CD4-positive, CD25-positive, alpha-beta regulatory T cell (primary cell): ENCODE results near the gene PSMA1. TPM values are rescaled to one million over a fixed set of nuclear protein-coding genes. Genes with fewer than 3 reads are reported as not detected.
A peak's percentile ranks its signal among the peaks of the same experiment; 100 is the strongest.

ENCODE experiments used
- ATAC-seq, 2 donors: fragments of 150-1000 bp; cut with Tn5 transposase; one replicate each; pipeline ENCODE4 v1.10.0; 2021; ENCODE audit warnings: low read depth in 2 of 2, moderate number of reproducible peaks in 2 of 2, moderate library complexity in 1 of 2
- DNase-seq, 3 donors: peaks; one replicate each; pipeline versions ENCODE4 v3.0.0 to v3.0.0-alpha.2; 2012 to 2022; ENCODE audit warnings: mixed read lengths in 1 of 3
- H3K27ac ChIP-seq: one replicate; pipeline ENCODE4 v1.7.0; 2013; ENCODE audit warnings: mild to moderate bottlenecking, low read length; ENCODE audit not compliant: insufficient read depth, poor library complexity, severe bottlenecking
- H3K27me3 ChIP-seq: one replicate; pipeline ENCODE4 v1.7.0; 2013; ENCODE audit warnings: low read length; ENCODE audit not compliant: control insufficient read depth, insufficient read depth
- H3K36me3 ChIP-seq: one replicate; pipeline ENCODE4 v1.7.0; 2013; ENCODE audit warnings: mild to moderate bottlenecking, low read length, moderate library complexity; ENCODE audit not compliant: control insufficient read depth, insufficient read depth
- H3K4me1 ChIP-seq: 2 replicates; pipeline ENCODE4 v1.7.0; 2013; ENCODE audit warnings: mild to moderate bottlenecking, low read length; ENCODE audit not compliant: insufficient read depth, control insufficient read depth, poor library complexity, severe bottlenecking
- H3K4me3 ChIP-seq: one replicate; pipeline ENCODE4 v1.7.0; 2013; ENCODE audit warnings: low read depth, mild to moderate bottlenecking, low read length, moderate library complexity
- H3K9me3 ChIP-seq, 2 experiments: 1 replicate in 1 of 2; 2 replicates in 1 of 2; pipeline ENCODE4 v1.7.0; 2013; ENCODE audit warnings: low read length in 2 of 2, mild to moderate bottlenecking in 1 of 2, moderate library complexity in 1 of 2; ENCODE audit not compliant: control insufficient read depth in 2 of 2
- H3K27ac Mint-ChIP-seq, 3 donors: one replicate each; pipeline ENCODE4 v1.8.0; 2020 to 2022; ENCODE audit warnings: mild to moderate bottlenecking in 3 of 3, mixed read lengths in 3 of 3, moderate library complexity in 2 of 3
- H3K27me3 Mint-ChIP-seq: one replicate; pipeline ENCODE4 v1.8.0; 2022; ENCODE audit warnings: mild to moderate bottlenecking, mixed read lengths
- H3K36me3 Mint-ChIP-seq: one replicate; pipeline ENCODE4 v1.8.0; 2020; ENCODE audit warnings: mixed read lengths
- H3K4me1 Mint-ChIP-seq, 4 donors: one replicate each; pipeline ENCODE4 v1.8.0; 2020 to 2022; ENCODE audit warnings: mixed read lengths in 4 of 4, mild to moderate bottlenecking in 1 of 4
- H3K4me3 Mint-ChIP-seq, 4 donors: one replicate each; pipeline ENCODE4 v1.8.0; 2020 to 2022; ENCODE audit warnings: mild to moderate bottlenecking in 4 of 4, mixed read lengths in 4 of 4, moderate library complexity in 3 of 4
- H3K9me3 Mint-ChIP-seq, 7 donors: one replicate each; pipeline ENCODE4 v1.8.0; 2020 to 2022; ENCODE audit warnings: mixed read lengths in 7 of 7, mild to moderate bottlenecking in 3 of 7, moderate library complexity in 2 of 7
- polyA plus RNA-seq, 4 donors: library from polyadenylated mRNA; unstranded; fragments of 300-500 nt; fragmentation: Illumina TruSeq; gene quantifications; one replicate each; pipeline ENCODE4 v1.2.3, GENCODE V29; 2021
- total RNA-seq: library from RNA; stranded (reverse); gene quantifications from one replicate; pipeline ENCODE4 v1.2.3, GENCODE V29; 2022

The PSMA1 gene
- total and polyA plus RNA-seq, 5 donors from 2014 or later: 163 to 224 (median 190) TPM

DNA sequence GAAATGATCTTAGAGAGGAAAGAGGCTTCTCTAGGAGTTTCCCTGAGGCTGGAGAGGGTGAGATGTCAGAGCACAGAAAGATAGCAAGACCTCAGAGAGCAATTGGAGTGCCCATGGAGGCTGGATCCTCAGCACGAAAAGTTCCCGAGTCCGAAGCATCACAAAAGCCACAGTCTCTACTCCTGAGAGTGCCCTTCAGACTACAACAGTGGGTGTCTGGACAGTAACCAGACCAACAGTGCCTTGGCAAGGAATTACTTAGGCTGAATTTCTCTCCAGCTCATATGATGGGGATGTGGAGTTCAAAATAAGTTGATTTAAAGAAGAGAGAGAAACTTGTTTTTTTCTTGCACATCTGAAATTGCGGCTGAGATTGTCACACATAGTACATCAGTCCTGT lies 31.9 kb upstream of the PSMA1 start:
- no peaks in the 10 kb centered on the region for H3K36me3 ChIP-seq
- no peaks in the 10 kb centered on the region for H3K27me3 Mint-ChIP-seq
- H3K4me1 Mint-ChIP-seq: peaks cover 22 to 51% (median 29%) of the 10 kb centered on the region in 4 donors
- peaks cover 23% of the 10 kb centered on the region for H3K4me1 ChIP-seq
- H3K27me3 ChIP-seq: no peaks in the 10 kb centered on the region
- H3K4me3 Mint-ChIP-seq: no peak overlapping the region
- no peak overlapping the region for H3K27ac ChIP-seq
- H3K4me3 ChIP-seq: no peak overlapping the region
- H3K9me3 Mint-ChIP-seq: peaks cover 0 to 1% (median 0%) of the 10 kb centered on the region in 7 donors
- H3K36me3 Mint-ChIP-seq: peaks cover 26% of the 10 kb centered on the region
- no peaks in the 10 kb centered on the region for H3K9me3 ChIP-seq
- ATAC-seq (no peak), DNase-seq (no peak)
- H3K27ac Mint-ChIP-seq: no peak overlapping the region

DNA sequence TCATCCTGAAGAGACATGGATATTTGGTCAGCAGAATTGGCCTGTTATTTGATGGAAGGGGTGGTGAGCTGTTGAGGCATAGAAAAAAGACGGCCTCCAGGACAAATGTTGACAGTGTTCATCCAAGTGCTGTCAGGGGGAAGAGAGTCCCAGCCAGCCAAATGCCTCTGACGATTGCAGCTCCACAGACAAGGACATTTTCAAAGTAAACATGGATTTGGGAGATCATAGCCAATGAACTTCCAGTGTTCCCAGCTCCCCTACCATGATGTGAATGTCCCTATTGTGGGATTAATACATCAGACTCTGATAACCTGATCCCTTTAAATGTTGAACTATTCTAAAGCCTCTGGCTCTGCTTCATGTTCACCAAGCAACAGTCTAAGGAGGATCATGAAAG lies 31.2 kb upstream of the PSMA1 start:
- peaks cover 0 to 1% (median 0%) of the 10 kb centered on the region in 7 donors for H3K9me3 Mint-ChIP-seq
- H3K4me1 Mint-ChIP-seq: peaks cover 17 to 45% (median 30%) of the 10 kb centered on the region in 4 donors
- peaks cover 20% of the 10 kb centered on the region for H3K36me3 Mint-ChIP-seq
- H3K4me3 Mint-ChIP-seq: no peak overlapping the region
- H3K27me3 Mint-ChIP-seq: no peaks in the 10 kb centered on the region
- no peaks in the 10 kb centered on the region for H3K36me3 ChIP-seq
- no peak overlapping the region for H3K4me3 ChIP-seq
- H3K27ac Mint-ChIP-seq: peak overlapping the region in 1 of 3 donors; percentile 37
- H3K27ac ChIP-seq: no peak overlapping the region
- DNase-seq: no peak
- no peak for ATAC-seq
- H3K27me3 ChIP-seq: no peaks in the 10 kb centered on the region
- no peaks in the 10 kb centered on the region for H3K9me3 ChIP-seq
- H3K4me1 ChIP-seq: peaks cover 20% of the 10 kb centered on the region

DNA sequence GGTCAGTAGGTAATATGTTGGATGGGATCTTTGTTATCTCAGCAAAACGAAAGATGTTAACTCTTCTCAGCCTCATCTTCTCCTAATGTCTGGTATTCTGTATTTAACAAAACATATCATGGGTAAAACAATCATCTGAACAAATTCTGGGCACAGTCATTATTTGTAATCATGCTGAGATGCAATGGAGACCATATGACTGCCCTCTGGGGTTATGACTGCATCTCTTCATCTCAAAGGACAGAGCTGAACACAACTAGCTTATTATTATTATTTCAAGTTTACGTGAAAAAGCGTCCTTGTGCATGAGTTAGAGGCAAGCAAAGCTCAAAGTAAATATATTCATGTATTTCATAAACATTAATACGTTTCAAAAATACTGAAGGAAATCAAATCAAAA lies 29.7 kb upstream of the PSMA1 start:
- H3K27ac Mint-ChIP-seq: no peak overlapping the region
- no peaks in the 10 kb centered on the region for H3K9me3 ChIP-seq
- no peaks in the 10 kb centered on the region for H3K27me3 ChIP-seq
- H3K36me3 Mint-ChIP-seq: peaks cover 21% of the 10 kb centered on the region
- DNase-seq (no peak), ATAC-seq (no peak)
- no peak overlapping the region for H3K27ac ChIP-seq
- H3K4me1 ChIP-seq: peaks cover 9% of the 10 kb centered on the region
- H3K36me3 ChIP-seq: no peaks in the 10 kb centered on the region
- peaks cover 0 to 1% (median 0%) of the 10 kb centered on the region in 7 donors for H3K9me3 Mint-ChIP-seq
- H3K4me3 Mint-ChIP-seq: no peak overlapping the region
- H3K27me3 Mint-ChIP-seq: no peaks in the 10 kb centered on the region
- H3K4me3 ChIP-seq: no peak overlapping the region
- H3K4me1 Mint-ChIP-seq: peaks cover 12 to 41% (median 23%) of the 10 kb centered on the region in 4 donors

DNA sequence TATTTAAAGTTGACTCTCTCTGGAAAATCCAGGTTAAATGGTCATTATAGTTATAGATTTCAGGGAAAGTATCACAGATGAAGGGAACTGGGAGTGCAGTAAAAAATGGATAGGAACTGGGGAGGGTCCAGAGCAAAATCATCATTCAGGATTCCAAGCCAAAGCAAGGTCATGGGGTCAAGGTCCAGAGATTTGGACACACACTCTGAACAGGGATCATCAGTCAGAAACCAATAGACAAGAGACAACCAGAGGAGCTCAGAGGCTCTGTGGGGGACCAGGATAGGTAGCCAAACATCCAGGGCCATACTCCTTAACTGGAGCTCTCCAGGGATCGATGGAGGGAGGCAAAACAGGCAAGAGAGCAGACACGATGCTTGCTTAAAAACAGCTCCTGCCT lies 27.3 kb upstream of the PSMA1 start:
- no peak overlapping the region for H3K27ac ChIP-seq
- DNase-seq (no peak), ATAC-seq (no peak)
- no peak overlapping the region for H3K4me3 Mint-ChIP-seq
- H3K27me3 Mint-ChIP-seq: no peaks in the 10 kb centered on the region
- no peaks in the 10 kb centered on the region for H3K4me1 ChIP-seq
- H3K36me3 Mint-ChIP-seq: peaks cover 24% of the 10 kb centered on the region
- H3K36me3 ChIP-seq: no peaks in the 10 kb centered on the region
- H3K4me3 ChIP-seq: no peak overlapping the region
- peak overlapping the region in 2 of 3 donors; percentile 44 to 75 for H3K27ac Mint-ChIP-seq
- H3K9me3 ChIP-seq: no peaks in the 10 kb centered on the region
- no peaks in the 10 kb centered on the region for H3K27me3 ChIP-seq
- H3K9me3 Mint-ChIP-seq: peaks cover 0 to 1% (median 0%) of the 10 kb centered on the region in 7 donors
- peaks cover 13 to 33% (median 19%) of the 10 kb centered on the region in 4 donors for H3K4me1 Mint-ChIP-seq

DNA sequence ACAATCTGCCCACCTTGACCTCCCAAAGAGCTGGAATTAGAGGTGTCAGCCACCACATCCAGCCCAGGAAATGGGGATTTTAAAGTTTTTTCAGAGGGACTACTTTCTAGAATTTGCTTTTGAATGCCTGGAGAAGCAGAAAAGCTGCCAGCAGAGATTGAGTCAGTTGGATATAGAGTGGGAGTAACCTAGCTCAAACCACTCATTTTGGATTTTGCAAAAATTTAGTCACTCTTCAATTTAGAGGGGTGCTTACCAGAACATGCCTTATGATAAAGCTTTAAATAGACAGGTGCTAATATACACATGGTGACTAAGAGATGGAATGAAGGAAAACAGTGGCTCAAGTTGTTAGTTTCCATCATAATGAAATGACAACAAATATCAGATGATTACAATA lies 26.5 kb upstream of the PSMA1 start:
- no peaks in the 10 kb centered on the region for H3K27me3 ChIP-seq
- peak overlapping the region in 1 of 4 donors; percentile 13 for H3K4me3 Mint-ChIP-seq
- no peak overlapping the region for H3K27ac ChIP-seq
- no peaks in the 10 kb centered on the region for H3K27me3 Mint-ChIP-seq
- H3K27ac Mint-ChIP-seq: no peak overlapping the region
- no peaks in the 10 kb centered on the region for H3K9me3 ChIP-seq
- no peak overlapping the region for H3K4me3 ChIP-seq
- H3K36me3 ChIP-seq: no peaks in the 10 kb centered on the region
- no peak for ATAC-seq
- peaks cover 17% of the 10 kb centered on the region for H3K36me3 Mint-ChIP-seq
- no peaks in the 10 kb centered on the region for H3K4me1 ChIP-seq
- DNase-seq: no peak
- peaks cover 0 to 3% (median 0%) of the 10 kb centered on the region in 7 donors for H3K9me3 Mint-ChIP-seq
- peaks cover 13 to 31% (median 21%) of the 10 kb centered on the region in 4 donors for H3K4me1 Mint-ChIP-seq

DNA sequence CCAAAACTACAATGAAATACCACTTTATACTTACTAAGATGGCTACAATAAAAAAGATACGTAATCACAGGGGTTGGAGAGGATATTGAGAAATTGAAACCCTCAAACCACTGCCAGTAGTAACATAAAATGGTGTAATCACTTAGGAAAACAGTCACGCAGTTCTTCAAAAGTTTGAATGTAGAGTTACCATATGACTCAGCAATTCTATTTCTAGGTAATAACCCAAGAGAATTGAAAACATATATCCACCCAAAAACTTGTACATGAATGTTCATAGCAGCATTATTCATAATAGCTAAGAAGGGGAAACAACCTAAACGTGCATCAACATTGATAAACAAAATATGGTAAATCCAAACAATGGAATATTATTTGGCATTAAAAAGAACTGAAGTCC lies 24.4 kb upstream of the PSMA1 start:
- Histone ChIP-seq H3K27ac (no peak overlapping the region), H3K36me3 (no peaks in the 10 kb centered on the region), H3K4me1 (no peaks in the 10 kb centered on the region), H3K4me3 (no peak overlapping the region), H3K27me3 (no peaks in the 10 kb centered on the region), H3K9me3 (no peaks in the 10 kb centered on the region)
- no peak overlapping the region for H3K27ac Mint-ChIP-seq
- peak; percentile 55 to 75 for ATAC-seq
- DNase-seq: peak in 1 of 3 donors; percentile 87
- no peak overlapping the region for H3K4me3 Mint-ChIP-seq
- peaks cover 0 to 3% (median 0%) of the 10 kb centered on the region in 7 donors for H3K9me3 Mint-ChIP-seq
- H3K36me3 Mint-ChIP-seq: peaks cover 14% of the 10 kb centered on the region
- H3K4me1 Mint-ChIP-seq: peaks cover 13 to 47% (median 21%) of the 10 kb centered on the region in 4 donors
- H3K27me3 Mint-ChIP-seq: no peaks in the 10 kb centered on the region

DNA sequence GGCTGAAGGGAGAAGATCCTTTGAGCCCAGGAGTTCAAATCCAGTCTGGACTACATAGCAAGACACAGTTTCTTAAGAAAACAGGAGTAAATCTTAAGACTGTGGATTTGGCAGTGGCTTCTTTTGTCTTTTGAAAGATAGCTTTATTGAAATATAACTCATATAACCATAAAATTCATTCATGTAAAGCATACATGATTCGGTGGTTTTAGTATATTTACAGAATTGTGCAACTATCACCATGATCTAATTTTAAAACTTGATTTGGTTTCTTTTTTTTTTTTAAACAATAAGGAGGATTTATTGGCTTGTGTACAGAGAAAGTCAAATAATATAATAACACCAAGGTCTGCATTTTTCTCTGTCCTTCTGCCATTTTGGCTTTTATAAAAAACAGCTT lies 23.1 kb upstream of the PSMA1 start:
- H3K27me3 Mint-ChIP-seq: no peaks in the 10 kb centered on the region
- H3K27ac Mint-ChIP-seq: peak overlapping the region in 1 of 3 donors; percentile 26
- ATAC-seq (no peak), DNase-seq (no peak)
- no peak overlapping the region for H3K27ac ChIP-seq
- peaks cover 13 to 55% (median 22%) of the 10 kb centered on the region in 4 donors for H3K4me1 Mint-ChIP-seq
- no peak overlapping the region for H3K4me3 Mint-ChIP-seq
- H3K36me3 ChIP-seq: no peaks in the 10 kb centered on the region
- no peaks in the 10 kb centered on the region for H3K27me3 ChIP-seq
- no peaks in the 10 kb centered on the region for H3K9me3 ChIP-seq
- peaks cover 14% of the 10 kb centered on the region for H3K36me3 Mint-ChIP-seq
- H3K4me1 ChIP-seq: no peaks in the 10 kb centered on the region
- H3K9me3 Mint-ChIP-seq: peaks cover 0 to 3% (median 0%) of the 10 kb centered on the region in 7 donors
- H3K4me3 ChIP-seq: no peak overlapping the region

DNA sequence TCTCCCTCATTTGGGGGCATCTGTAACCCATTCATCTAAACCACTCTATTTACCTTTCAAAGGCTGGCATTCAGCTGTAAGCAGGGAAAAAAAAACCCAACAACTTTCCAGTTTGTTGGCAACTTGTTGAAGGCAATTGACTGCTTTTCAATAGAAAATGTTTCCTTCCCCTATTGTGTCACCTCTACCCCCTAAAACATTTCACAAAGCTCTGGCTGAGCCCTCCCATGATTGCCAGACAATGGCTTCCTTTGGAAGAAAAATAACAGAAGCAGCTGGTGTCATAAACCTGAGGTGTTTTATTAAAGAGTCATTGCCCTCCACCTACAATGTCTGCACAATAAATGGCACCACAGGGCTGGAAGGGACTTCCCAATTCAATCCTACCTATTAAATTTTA lies 22.1 kb upstream of the PSMA1 start:
- H3K9me3 Mint-ChIP-seq: peaks cover 0 to 3% (median 0%) of the 10 kb centered on the region in 7 donors
- H3K4me1 Mint-ChIP-seq: peaks cover 13 to 59% (median 21%) of the 10 kb centered on the region in 4 donors
- H3K27me3 Mint-ChIP-seq: no peaks in the 10 kb centered on the region

More for the DNA sequence above, 22.1 kb upstream of the PSMA1 start:
- H3K4me3 Mint-ChIP-seq: no peak overlapping the region
- Histone ChIP-seq H3K9me3 (no peaks in the 10 kb centered on the region), H3K27ac (no peak overlapping the region), H3K36me3 (no peaks in the 10 kb centered on the region), H3K27me3 (no peaks in the 10 kb centered on the region), H3K4me1 (peaks cover 7% of the 10 kb centered on the region), H3K4me3 (no peak overlapping the region)
- H3K36me3 Mint-ChIP-seq: peaks cover 9% of the 10 kb centered on the region
- H3K27ac Mint-ChIP-seq: no peak overlapping the region
- DNase-seq: no peak
- no peak for ATAC-seq
